Measurements from ENCODE around the gene ARHGDIB. TPM values are rescaled to one million over a fixed set of nuclear protein-coding genes. Genes with fewer than 3 reads are reported as not detected.
A peak's percentile ranks its signal among the peaks of the same experiment; 100 is the strongest.

The ARHGDIB gene
- 100 to 1,000 TPM; 838 to 962 (median 929) TPM for total RNA-seq
- 1,319 TPM for total RNA-seq (2013)

DNA sequence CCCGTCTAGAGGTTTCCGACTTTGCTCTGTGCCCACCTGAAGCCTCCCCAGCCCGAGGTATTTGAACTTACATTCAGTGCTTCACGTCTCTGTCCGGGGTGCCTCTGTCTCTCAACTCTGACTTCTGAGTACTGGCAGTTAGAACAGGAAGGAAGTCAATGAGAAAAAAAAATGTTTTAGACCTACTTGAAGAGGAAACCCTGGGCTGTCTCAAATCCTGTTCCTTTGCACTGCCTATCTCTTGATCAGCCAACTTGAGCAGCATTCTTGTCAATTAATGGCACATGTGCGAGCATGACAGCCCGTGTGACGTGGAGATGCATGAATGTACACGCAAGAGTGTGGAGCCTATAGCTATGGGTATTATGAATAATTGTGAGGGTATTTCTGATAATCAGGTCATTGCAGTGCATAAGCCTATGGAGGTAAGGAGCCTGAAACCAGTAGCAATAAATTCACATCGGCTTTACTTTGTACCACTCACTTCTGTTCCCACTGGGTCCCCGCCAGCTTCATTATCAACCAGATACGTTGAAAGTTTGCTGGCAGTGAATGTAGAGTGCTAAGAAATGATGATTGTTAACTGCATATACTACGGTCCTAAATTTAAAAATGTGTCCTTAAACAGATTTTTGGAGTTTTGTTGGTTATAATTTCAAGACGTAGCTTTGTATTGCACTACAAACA, at the start of gene ARHGDIB:
ARHGDIB (minus strand) TSS at position 136 of the 687 bp plus-strand sequence. CDS start 10,889 bp downstream, outside the sequence.
- Histone ChIP-seq H3K36me3 (ENCODE audit: control insufficient read depth, insufficient read depth, low read length) (peaks cover 9% of the 10 kb centered on the region), H3K4me1 (ENCODE audit: control insufficient read depth, insufficient read depth, low read length) (peaks cover 36% of the 10 kb centered on the region), H3K4me3 (ENCODE audit: low read length) (peak within 1 kb of the TSS; percentile 91), H3K9me3 (ENCODE audit: control insufficient read depth, insufficient read depth, low read length) (no peaks in the 10 kb centered on the region), H3K27me3 (ENCODE audit: control insufficient read depth, insufficient read depth, low read length) (no peaks in the 10 kb centered on the region), H3K27ac (ENCODE audit: low read length) (peak within 1 kb of the TSS; percentile 95)
- TF ChIP-seq, protein P1, sequence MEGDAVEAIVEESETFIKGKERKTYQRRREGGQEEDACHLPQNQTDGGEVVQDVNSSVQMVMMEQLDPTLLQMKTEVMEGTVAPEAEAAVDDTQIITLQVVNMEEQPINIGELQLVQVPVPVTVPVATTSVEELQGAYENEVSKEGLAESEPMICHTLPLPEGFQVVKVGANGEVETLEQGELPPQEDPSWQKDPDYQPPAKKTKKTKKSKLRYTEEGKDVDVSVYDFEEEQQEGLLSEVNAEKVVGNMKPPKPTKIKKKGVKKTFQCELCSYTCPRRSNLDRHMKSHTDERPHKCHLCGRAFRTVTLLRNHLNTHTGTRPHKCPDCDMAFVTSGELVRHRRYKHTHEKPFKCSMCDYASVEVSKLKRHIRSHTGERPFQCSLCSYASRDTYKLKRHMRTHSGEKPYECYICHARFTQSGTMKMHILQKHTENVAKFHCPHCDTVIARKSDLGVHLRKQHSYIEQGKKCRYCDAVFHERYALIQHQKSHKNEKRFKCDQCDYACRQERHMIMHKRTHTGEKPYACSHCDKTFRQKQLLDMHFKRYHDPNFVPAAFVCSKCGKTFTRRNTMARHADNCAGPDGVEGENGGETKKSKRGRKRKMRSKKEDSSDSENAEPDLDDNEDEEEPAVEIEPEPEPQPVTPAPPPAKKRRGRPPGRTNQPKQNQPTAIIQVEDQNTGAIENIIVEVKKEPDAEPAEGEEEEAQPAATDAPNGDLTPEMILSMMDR (IDR thresholded peaks at IDR 0.05) = no peak
- intact Hi-C loops (cut with micrococcal nuclease) = loop anchor here (1.0 to 5.0 kb wide), 5 partner anchors 9 to 594 kb away; partner anchors contain the start of genes ATF7IP, C12orf60 and WBP11
- WGBS (ENCODE audit: insufficient coverage) = 0% methylated on average over 13 of the region's 14 CpGs
- Mint-ChIP-seq H3K4me1 (peaks cover 67 to 68% of the 10 kb centered on the region in 2 donors), H3K9me3 (no peaks in the 10 kb centered on the region), H3K36me3 (peaks cover 11% of the 10 kb centered on the region), H3K27ac (peak within 1 kb of the TSS; percentile 97 to 98), H3K4me3 (peak within 1 kb of the TSS; percentile 100), H3K27me3 (ENCODE audit: low read depth in 2 of 2) (no peaks in the 10 kb centered on the region)
- peak; percentile 62 to 85 (median 80) for ATAC-seq
- peak; percentile 59 to 96 for DNase-seq

DNA sequence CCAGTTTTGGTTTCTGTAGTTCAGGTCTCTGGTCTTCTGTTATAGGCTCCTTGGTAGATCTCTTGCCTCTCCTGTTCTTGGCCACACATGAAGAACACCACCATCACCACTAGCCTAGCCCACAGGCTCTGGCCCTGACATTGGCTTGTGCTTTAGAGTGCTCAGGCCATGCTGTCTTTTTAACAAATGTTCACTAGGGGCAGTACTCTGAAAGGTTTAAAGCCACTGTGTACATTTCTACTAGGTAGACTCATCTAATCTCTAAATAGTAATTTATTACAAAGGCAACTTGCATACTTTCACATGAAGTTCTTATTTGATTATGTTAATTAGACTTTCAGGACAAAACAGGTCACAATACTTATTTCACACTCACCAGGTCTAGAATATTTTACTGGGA, 49.8 kb upstream of the ARHGDIB start:
- Histone ChIP-seq H3K9me3 (ENCODE audit: control insufficient read depth, insufficient read depth, low read length) (no peaks in the 10 kb centered on the region), H3K36me3 (ENCODE audit: control insufficient read depth, insufficient read depth, low read length) (no peaks in the 10 kb centered on the region), H3K4me3 (ENCODE audit: low read length) (no peak overlapping the region), H3K4me1 (ENCODE audit: control insufficient read depth, insufficient read depth, low read length) (no peaks in the 10 kb centered on the region), H3K27me3 (ENCODE audit: control insufficient read depth, insufficient read depth, low read length) (peaks cover 5% of the 10 kb centered on the region), H3K27ac (ENCODE audit: low read length) (no peak overlapping the region)
- TF ChIP-seq, protein P1 (IDR thresholded peaks at IDR 0.05) = no peak
- no peak overlapping the region for H3K4me3 Mint-ChIP-seq
- H3K4me1 Mint-ChIP-seq = no peaks in the 10 kb centered on the region
- no peaks in the 10 kb centered on the region for H3K9me3 Mint-ChIP-seq
- intact Hi-C loops (cut with micrococcal nuclease) = no loop called here
- DNase-seq = no peak
- no peaks in the 10 kb centered on the region for H3K36me3 Mint-ChIP-seq
- peak in 1 of 3 donors; percentile 30 for ATAC-seq
- no peak overlapping the region for H3K27ac Mint-ChIP-seq
- peaks cover 19 to 29% of the 10 kb centered on the region in 2 donors for H3K27me3 Mint-ChIP-seq (ENCODE audit: low read depth in 2 of 2)

DNA sequence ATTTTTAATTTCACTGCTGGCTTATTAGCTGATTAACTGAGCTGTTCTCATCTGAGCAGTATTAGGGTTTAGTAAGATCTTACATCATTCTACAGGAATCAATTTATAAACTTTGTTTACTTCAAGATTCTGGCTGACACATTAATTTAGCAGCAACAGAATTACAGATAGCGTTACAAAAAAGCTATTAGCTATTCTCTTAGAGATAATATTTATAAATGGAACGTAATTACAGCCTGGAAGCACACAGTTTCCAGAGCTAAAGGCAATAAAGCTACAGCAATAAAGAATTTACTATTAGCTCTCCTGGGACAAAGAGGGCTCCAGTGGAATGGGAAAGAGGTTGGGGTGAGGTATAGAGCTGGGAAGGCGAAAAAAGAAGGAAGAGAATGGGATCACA, 46.1 kb upstream of the ARHGDIB start:
- H3K4me3 ChIP-seq (ENCODE audit: low read length) = no peak overlapping the region
- DNase-seq (no peak), ATAC-seq (no peak)
- H3K4me1 Mint-ChIP-seq = no peaks in the 10 kb centered on the region
- TF ChIP-seq, protein P1 (IDR thresholded peaks at IDR 0.05) = no peak
- H3K36me3 Mint-ChIP-seq = no peaks in the 10 kb centered on the region
- intact Hi-C loops (cut with micrococcal nuclease) = no loop called here
- H3K4me1 ChIP-seq (ENCODE audit: control insufficient read depth, insufficient read depth, low read length) = no peaks in the 10 kb centered on the region
- H3K9me3 ChIP-seq (ENCODE audit: control insufficient read depth, insufficient read depth, low read length) = no peaks in the 10 kb centered on the region
- H3K9me3 Mint-ChIP-seq = no peaks in the 10 kb centered on the region
- H3K27me3 ChIP-seq (ENCODE audit: control insufficient read depth, insufficient read depth, low read length) = peaks cover 5% of the 10 kb centered on the region
- no peaks in the 10 kb centered on the region for H3K36me3 ChIP-seq (ENCODE audit: control insufficient read depth, insufficient read depth, low read length)
- H3K4me3 Mint-ChIP-seq = no peak overlapping the region
- WGBS (ENCODE audit: insufficient coverage) = 79% methylated on average over 1 of the region's 3 CpGs
- H3K27me3 Mint-ChIP-seq (ENCODE audit: low read depth in 2 of 2) = peaks cover 31 to 50% of the 10 kb centered on the region in 2 donors
- H3K27ac Mint-ChIP-seq = no peak overlapping the region
- H3K27ac ChIP-seq (ENCODE audit: low read length) = no peak overlapping the region

DNA sequence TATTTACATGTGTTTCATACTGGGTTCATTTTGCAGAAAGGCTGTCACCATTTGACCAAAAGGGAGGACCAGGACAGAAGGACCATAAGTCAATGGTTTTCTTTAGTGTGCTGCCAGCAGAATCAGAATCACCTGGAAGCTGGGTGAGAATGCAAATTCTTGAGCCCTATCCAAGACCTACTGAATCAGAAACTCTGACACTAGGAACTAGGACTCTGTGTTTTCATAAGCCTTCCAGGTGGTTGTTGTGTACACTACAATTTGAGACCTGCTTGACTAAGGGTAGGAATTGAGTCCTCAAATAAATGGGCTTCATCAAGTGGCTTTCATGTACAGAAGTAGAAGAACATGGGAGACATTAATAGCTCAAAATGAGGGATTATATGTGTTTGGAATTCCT, 43.7 kb upstream of the ARHGDIB start:
- Histone ChIP-seq H3K4me1 (ENCODE audit: control insufficient read depth, insufficient read depth, low read length) (no peaks in the 10 kb centered on the region), H3K4me3 (ENCODE audit: low read length) (no peak overlapping the region), H3K36me3 (ENCODE audit: control insufficient read depth, insufficient read depth, low read length) (no peaks in the 10 kb centered on the region), H3K9me3 (ENCODE audit: control insufficient read depth, insufficient read depth, low read length) (no peaks in the 10 kb centered on the region), H3K27me3 (ENCODE audit: control insufficient read depth, insufficient read depth, low read length) (peaks cover 5% of the 10 kb centered on the region), H3K27ac (ENCODE audit: low read length) (no peak overlapping the region)
- intact Hi-C loops (cut with micrococcal nuclease) = no loop called here
- H3K4me3 Mint-ChIP-seq = no peak overlapping the region
- TF ChIP-seq, protein P1 (IDR thresholded peaks at IDR 0.05) = no peak
- no peaks in the 10 kb centered on the region for H3K36me3 Mint-ChIP-seq
- H3K27ac Mint-ChIP-seq = no peak overlapping the region
- ATAC-seq (no peak), DNase-seq (no peak)
- H3K4me1 Mint-ChIP-seq = no peaks in the 10 kb centered on the region
- H3K9me3 Mint-ChIP-seq = no peaks in the 10 kb centered on the region
- peaks cover 41 to 68% of the 10 kb centered on the region in 2 donors for H3K27me3 Mint-ChIP-seq (ENCODE audit: low read depth in 2 of 2)

Data from natural killer cell (primary cell).